Measurements from ENCODE around the gene LAMTOR2. TPM values are rescaled to one million over a fixed set of nuclear protein-coding genes. Genes with fewer than 3 reads are reported as not detected.

The LAMTOR2 gene
- total and polyA plus RNA-seq, 7 donors: 46.1 to 101 (median 63.9) TPM

DNA sequence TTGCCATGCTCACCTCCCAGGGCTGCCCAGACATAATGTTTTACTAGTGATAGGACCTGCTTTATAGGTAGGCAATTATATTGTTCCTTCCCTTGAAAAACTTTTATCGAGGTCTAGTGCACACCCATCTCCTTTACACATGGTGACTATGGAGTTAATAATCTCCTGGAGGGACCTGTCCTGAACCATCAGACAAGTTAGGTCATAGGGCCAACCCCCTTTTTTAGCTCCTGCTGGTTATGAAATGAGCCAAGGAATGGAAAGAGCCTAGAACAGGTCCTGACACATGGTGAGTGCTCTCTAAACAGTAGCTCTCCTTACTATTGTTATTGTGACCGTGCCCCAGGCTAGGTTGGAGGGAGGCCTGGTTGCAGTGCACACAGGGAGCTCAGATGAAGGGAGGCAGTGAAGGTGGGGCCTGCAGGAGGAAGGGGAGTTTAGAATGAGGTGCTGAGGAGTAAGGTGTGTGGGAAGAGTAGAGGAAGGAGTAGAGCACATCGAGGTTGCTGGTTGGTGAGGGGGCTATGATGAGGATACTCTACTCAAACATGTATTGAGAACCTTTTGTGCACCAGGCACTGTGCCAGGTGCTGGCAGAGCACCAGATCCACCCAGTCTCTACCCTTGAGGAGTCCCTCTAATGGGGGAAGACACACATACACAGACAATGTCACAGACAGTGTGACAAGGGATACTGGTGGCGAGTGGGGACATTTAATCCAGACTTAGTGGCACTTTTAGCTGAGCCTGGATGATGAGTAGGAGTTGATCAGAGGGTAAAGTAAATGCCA lies 45.8 kb downstream of the LAMTOR2 start:
- H3K4me3 ChIP-seq: no peak overlapping the region
- H3K4me1 ChIP-seq: peaks cover 42% of the 10 kb centered on the region
- no peaks in the 10 kb centered on the region for H3K36me3 ChIP-seq (ENCODE audit: insufficient read depth in 1 of 2, low read depth in 1 of 2)
- TF ChIP-seq, protein P1, sequence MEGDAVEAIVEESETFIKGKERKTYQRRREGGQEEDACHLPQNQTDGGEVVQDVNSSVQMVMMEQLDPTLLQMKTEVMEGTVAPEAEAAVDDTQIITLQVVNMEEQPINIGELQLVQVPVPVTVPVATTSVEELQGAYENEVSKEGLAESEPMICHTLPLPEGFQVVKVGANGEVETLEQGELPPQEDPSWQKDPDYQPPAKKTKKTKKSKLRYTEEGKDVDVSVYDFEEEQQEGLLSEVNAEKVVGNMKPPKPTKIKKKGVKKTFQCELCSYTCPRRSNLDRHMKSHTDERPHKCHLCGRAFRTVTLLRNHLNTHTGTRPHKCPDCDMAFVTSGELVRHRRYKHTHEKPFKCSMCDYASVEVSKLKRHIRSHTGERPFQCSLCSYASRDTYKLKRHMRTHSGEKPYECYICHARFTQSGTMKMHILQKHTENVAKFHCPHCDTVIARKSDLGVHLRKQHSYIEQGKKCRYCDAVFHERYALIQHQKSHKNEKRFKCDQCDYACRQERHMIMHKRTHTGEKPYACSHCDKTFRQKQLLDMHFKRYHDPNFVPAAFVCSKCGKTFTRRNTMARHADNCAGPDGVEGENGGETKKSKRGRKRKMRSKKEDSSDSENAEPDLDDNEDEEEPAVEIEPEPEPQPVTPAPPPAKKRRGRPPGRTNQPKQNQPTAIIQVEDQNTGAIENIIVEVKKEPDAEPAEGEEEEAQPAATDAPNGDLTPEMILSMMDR (IDR thresholded peaks at IDR 0.05): no peak
- no peaks in the 10 kb centered on the region for H3K9me3 ChIP-seq
- no peaks in the 10 kb centered on the region for H3K27me3 ChIP-seq (ENCODE audit: insufficient read depth in 3 of 3, low read length in 2 of 3)
- no peak for DNase-seq
- intact Hi-C loops (cut with DNase I): no loop called here
- no peak overlapping the region for H3K27ac ChIP-seq
- WGBS, 3 donors: 60 to 81% (median 69%) methylated on average over 4 of the region's 4 CpGs
- ATAC-seq: no peak

DNA sequence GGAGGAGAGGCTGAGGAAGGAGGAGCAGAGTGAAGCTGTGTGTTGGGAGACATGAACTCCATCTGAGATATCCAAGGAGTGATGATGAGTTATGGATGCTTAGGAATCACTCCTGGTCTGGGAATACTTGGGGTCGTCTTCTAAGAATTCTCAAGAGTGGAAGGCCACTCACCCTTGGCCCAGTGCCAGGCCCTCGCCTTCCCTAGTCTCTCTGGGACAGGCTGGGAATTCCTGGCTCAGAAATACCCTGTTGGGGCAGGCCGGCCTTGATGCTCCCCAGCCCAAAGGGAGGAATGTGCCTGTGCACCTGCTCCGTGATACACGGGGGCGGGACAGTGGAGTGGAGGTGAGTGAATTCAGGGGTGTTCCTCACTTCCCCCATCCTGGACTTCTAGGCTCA lies 47.3 kb downstream of the LAMTOR2 start:
- 57 to 71% (median 70%) methylated on average over 6 of the region's 6 CpGs for WGBS, 3 donors
- Histone ChIP-seq H3K36me3 (ENCODE audit: insufficient read depth in 1 of 2, low read depth in 1 of 2) (no peaks in the 10 kb centered on the region), H3K9me3 (no peaks in the 10 kb centered on the region), H3K27ac (peak overlapping the region; percentile 98), H3K4me3 (no peak overlapping the region), H3K27me3 (ENCODE audit: insufficient read depth in 3 of 3, low read length in 2 of 3) (no peaks in the 10 kb centered on the region), H3K4me1 (peaks cover 41% of the 10 kb centered on the region)
- DNase-seq (peak; percentile 47 to 62), ATAC-seq (no peak)
- TF ChIP-seq, protein P1 (IDR thresholded peaks at IDR 0.05): no peak
- intact Hi-C loops (cut with DNase I): no loop called here

DNA sequence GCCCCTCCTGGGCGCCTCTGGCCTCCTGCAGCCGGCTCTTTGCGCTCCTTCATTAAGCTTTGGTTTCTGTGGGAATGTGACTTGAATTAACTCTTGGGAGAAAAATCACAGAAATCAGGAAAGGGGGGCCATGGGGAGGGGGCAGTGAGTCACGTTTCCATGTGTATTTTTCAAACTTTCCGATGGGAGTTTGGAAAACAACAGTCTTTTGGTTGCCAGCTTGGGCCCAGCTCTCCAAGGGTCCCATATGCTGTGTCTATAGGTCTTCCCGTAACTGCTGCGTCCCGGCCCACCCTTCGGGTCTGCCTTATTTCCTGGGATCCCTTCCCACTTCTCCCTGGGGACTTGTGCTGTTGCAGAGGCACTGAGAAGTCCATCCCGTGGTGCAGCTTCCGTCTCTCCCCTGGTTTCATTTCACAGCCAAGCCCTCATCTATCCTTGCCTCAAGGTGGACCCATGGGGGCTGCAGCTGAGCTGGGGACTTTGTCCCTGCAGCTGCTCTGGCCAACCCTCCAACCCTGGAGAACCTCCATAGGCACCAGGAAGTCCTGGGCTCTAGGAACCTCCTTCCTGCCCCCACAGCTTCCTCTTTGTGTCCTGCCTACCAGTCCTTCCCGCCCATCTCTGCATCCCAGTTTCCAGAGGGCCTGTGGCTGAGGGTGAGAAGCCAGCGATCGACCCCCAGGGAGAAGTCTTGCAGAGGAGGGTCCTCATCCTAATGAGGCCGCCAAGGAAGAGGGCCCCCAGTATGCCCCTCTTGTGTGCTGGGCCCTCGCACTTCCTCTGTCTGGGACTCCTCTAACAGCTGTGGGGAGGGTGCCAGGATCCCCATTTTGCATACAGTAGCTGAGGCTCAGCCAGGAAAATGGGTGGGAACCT lies 48.3 kb downstream of the LAMTOR2 start:
- intact Hi-C loops (cut with DNase I): no loop called here
- Histone ChIP-seq H3K27ac (peak overlapping the region; percentile 98), H3K4me1 (peaks cover 40% of the 10 kb centered on the region), H3K27me3 (ENCODE audit: insufficient read depth in 3 of 3, low read length in 2 of 3) (no peaks in the 10 kb centered on the region), H3K9me3 (no peaks in the 10 kb centered on the region), H3K36me3 (ENCODE audit: insufficient read depth in 1 of 2, low read depth in 1 of 2) (no peaks in the 10 kb centered on the region), H3K4me3 (no peak overlapping the region)
- WGBS, 3 donors: 54 to 64% (median 57%) methylated on average over 15 to 16 of the region's 16 CpGs
- ATAC-seq (no peak), DNase-seq (peak in 1 of 2 donors; percentile 60)
- TF ChIP-seq, protein P1 (IDR thresholded peaks at IDR 0.05): no peak

GRCh38 chr1:156103521-156103947 lies 49.0 kb downstream of the LAMTOR2 start:
- TF ChIP-seq, protein P1 (IDR thresholded peaks at IDR 0.05): no peak
- peak overlapping the region; percentile 98 for H3K27ac ChIP-seq
- H3K9me3 ChIP-seq: no peaks in the 10 kb centered on the region
- intact Hi-C loops (cut with DNase I): no loop called here
- ATAC-seq: no peak
- H3K27me3 ChIP-seq (ENCODE audit: insufficient read depth in 3 of 3, low read length in 2 of 3): no peaks in the 10 kb centered on the region
- peak; percentile 61 to 63 for DNase-seq
- H3K4me3 ChIP-seq: no peak overlapping the region
- WGBS, 3 donors: 44 to 48% (median 46%) methylated on average over 6 to 9 of the region's 9 CpGs
- H3K36me3 ChIP-seq (ENCODE audit: insufficient read depth in 1 of 2, low read depth in 1 of 2): no peaks in the 10 kb centered on the region
- H3K4me1 ChIP-seq: peaks cover 47% of the 10 kb centered on the region
